Neural cell (in vitro differentiated cells): ENCODE measurements around the gene NPHP4.

ENCODE experiments used
- MXI1 ChIP-seq: fragments of 450-650 bp; conservative IDR thresholded peaks from 2 replicates; pipeline ENCODE4 v1.6.1; 2014; ENCODE audit warnings: antibody characterized with exemption, mild to moderate bottlenecking; ENCODE audit not compliant: poor library complexity, severe bottlenecking
- POLR2AphosphoS5 ChIP-seq: IDR thresholded peaks from 2 replicates; pipeline ENCODE4 v1.6.1; 2012
- SMC3 ChIP-seq: fragments of 450-650 bp; conservative IDR thresholded peaks from 2 replicates; pipeline ENCODE4 v1.6.1; 2014; ENCODE audit warnings: antibody characterized with exemption, mild to moderate bottlenecking, moderate library complexity; ENCODE audit not compliant: poor library complexity
- TF ChIP-seq, protein P1 (sequence below): fragments of 450-650 bp; IDR thresholded peaks from 2 replicates; pipeline ENCODE4 v1.5.1; 2014; ENCODE audit warnings: antibody characterized with exemption, mild to moderate bottlenecking, moderate library complexity; ENCODE audit not compliant: poor library complexity, severe bottlenecking

- TF ChIP-seq, protein P1, sequence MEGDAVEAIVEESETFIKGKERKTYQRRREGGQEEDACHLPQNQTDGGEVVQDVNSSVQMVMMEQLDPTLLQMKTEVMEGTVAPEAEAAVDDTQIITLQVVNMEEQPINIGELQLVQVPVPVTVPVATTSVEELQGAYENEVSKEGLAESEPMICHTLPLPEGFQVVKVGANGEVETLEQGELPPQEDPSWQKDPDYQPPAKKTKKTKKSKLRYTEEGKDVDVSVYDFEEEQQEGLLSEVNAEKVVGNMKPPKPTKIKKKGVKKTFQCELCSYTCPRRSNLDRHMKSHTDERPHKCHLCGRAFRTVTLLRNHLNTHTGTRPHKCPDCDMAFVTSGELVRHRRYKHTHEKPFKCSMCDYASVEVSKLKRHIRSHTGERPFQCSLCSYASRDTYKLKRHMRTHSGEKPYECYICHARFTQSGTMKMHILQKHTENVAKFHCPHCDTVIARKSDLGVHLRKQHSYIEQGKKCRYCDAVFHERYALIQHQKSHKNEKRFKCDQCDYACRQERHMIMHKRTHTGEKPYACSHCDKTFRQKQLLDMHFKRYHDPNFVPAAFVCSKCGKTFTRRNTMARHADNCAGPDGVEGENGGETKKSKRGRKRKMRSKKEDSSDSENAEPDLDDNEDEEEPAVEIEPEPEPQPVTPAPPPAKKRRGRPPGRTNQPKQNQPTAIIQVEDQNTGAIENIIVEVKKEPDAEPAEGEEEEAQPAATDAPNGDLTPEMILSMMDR: no peak
- no peak for TF ChIP-seq POLR2AphosphoS5
- no peak for TF ChIP-seq MXI1
- TF ChIP-seq SMC3: no peak
Observed at GRCh38 chr1:5888606-5889211, 103.5 kb downstream of the NPHP4 start.
